Measurements from ENCODE around the gene DCBLD2. TPM values are rescaled to one million over a fixed set of nuclear protein-coding genes. Genes with fewer than 3 reads are reported as not detected.

Gene DCBLD2
- total RNA-seq, 2 experiments from 2014 or later, result 11.9 to 12.0 TPM

GRCh38 chr3:98890181-98890835 is 11.2 kb downstream of the DCBLD2 start:
- intact Hi-C loops (cut with micrococcal nuclease; ENCODE audit: unreplicated experiment), result no loop called here
- Histone ChIP-seq H3K9me3 (ENCODE audit: low read length) (no peaks in the 10 kb centered on the region), H4K20me1 (ENCODE audit: insufficient read depth, low read length) (no peaks in the 10 kb centered on the region), H3K79me2 (ENCODE audit: insufficient read depth, low read depth, low read length) (no peaks in the 10 kb centered on the region), H3K27ac (ENCODE audit: low read depth, low read length, poor library complexity, severe bottlenecking) (no peak overlapping the region), H2AFZ (ENCODE audit: low read length) (no peak overlapping the region), H3K4me2 (ENCODE audit: low read length) (no peak overlapping the region), H3K4me1 (ENCODE audit: insufficient read depth, low read length, poor library complexity, severe bottlenecking) (no peaks in the 10 kb centered on the region), H3K36me3 (ENCODE audit: insufficient read depth, low read length) (no peaks in the 10 kb centered on the region), H3K4me3 (ENCODE audit: low read depth, low read length, poor library complexity, severe bottlenecking) (no peak overlapping the region), H3K9me2 (ENCODE audit: insufficient read depth, low read length) (no peaks in the 10 kb centered on the region)
- no TSS peak for BruUV-seq (replicated peaks)
- ChIA-PET CTCF (ENCODE audit: unreplicated experiment) (no interaction called here), POLR2A (interaction anchor here (0.6 to 1.5 kb wide), 3 partner anchors 12 to 52 kb away, joined by 3 to 4 read pairs (median 3); partner anchors contain the start of gene DCBLD2)
- TF ChIP-seq EZH2phosphoT487 (IDR thresholded peaks at IDR 0.05; ENCODE audit: borderline replicate concordance, low read depth, low read length), result no peak
- no peak for TF ChIP-seq CTCF (conservative IDR thresholded peaks at IDR 0.05; ENCODE audit: low read length)
- no peak for DNase-seq (ENCODE audit: low spot score)

GRCh38 chr3:98887684-98888083 is 13.8 kb downstream of the DCBLD2 start:
- H4K20me1 ChIP-seq (ENCODE audit: insufficient read depth, low read length), result no peaks in the 10 kb centered on the region
- intact Hi-C loops (cut with micrococcal nuclease; ENCODE audit: unreplicated experiment), result no loop called here
- CTCF ChIA-PET (ENCODE audit: unreplicated experiment), result no interaction called here

More at GRCh38 chr3:98887684-98888083, 13.8 kb downstream of the DCBLD2 start:
- TF ChIP-seq EZH2phosphoT487 (IDR thresholded peaks at IDR 0.05; ENCODE audit: borderline replicate concordance, low read depth, low read length) (no peak), CTCF (conservative IDR thresholded peaks at IDR 0.05; ENCODE audit: low read length) (no peak)
- Histone ChIP-seq H3K79me2 (ENCODE audit: insufficient read depth, low read depth, low read length) (no peaks in the 10 kb centered on the region), H2AFZ (ENCODE audit: low read length) (no peak overlapping the region), H3K4me3 (ENCODE audit: low read depth, low read length, poor library complexity, severe bottlenecking) (no peak overlapping the region), H3K4me1 (ENCODE audit: insufficient read depth, low read length, poor library complexity, severe bottlenecking) (no peaks in the 10 kb centered on the region), H3K36me3 (ENCODE audit: insufficient read depth, low read length) (no peaks in the 10 kb centered on the region), H3K4me2 (ENCODE audit: low read length) (no peak overlapping the region), H3K27ac (ENCODE audit: low read depth, low read length, poor library complexity, severe bottlenecking) (no peak overlapping the region), H3K9me2 (ENCODE audit: insufficient read depth, low read length) (no peaks in the 10 kb centered on the region), H3K9me3 (ENCODE audit: low read length) (no peaks in the 10 kb centered on the region)
- BruUV-seq (replicated peaks), result no TSS peak
- no peak for DNase-seq (ENCODE audit: low spot score)
- POLR2A ChIA-PET, result interaction anchor here (0.6 to 1.2 kb wide), 3 partner anchors 12 to 26 kb away, joined by 3 to 4 read pairs (median 3); partner anchors contain the start of gene DCBLD2

Data from OCI-LY7 (cell line).